ENCODE measurements around the gene GAS7.

Gene GAS7

DNA sequence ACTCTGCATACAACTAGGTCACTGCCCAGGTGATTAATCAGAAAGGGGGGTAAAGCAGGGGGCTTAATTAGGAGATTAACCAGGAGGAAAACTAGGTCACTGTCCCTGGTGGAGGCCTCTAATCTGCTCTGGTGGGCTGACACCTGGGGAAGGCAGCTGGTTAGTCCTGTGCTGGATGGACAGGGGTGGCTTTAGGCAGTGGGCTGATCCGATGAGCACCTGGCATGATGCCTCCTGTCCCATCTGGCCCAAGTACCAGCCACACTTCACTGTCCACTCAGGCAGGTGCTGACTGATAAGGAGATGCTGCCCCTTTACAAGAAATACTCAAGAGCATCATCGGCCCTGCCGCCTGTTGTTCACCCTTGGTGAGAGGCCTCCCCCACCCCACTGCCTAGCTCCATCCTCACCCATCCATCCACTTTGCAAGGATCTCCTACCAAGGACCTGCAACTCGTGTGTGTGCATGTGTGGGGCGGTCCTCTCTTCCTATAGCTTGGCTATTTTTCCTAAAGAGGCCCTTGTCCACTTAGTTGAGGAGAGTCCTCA, 279.5 kb downstream of the GAS7 start:
- no peak overlapping the region for H3K23ac ChIP-seq (ENCODE audit: low read length)
- DNase-seq, result no peak
- H2BK5ac ChIP-seq (ENCODE audit: low read length), result no peak overlapping the region
- H3K27ac ChIP-seq (ENCODE audit: low read depth, low read length), result no peak overlapping the region
- no peak overlapping the region for H4K5ac ChIP-seq (ENCODE audit: low read length)
- H3K9ac ChIP-seq (ENCODE audit: low read length), result no peak overlapping the region
- no peaks in the 10 kb centered on the region for H3K4me1 ChIP-seq (ENCODE audit: control insufficient read depth, low read depth, low read length)
- no peak overlapping the region for H4K8ac ChIP-seq (ENCODE audit: low read depth, low read length)
- no peaks in the 10 kb centered on the region for H3K79me1 ChIP-seq (ENCODE audit: low read length)
- no peak overlapping the region for H2AK5ac ChIP-seq (ENCODE audit: low read length)
- no peaks in the 10 kb centered on the region for H3K36me3 ChIP-seq (ENCODE audit: control insufficient read depth, insufficient read depth, low read length)
- no peak overlapping the region for H3K56ac ChIP-seq (ENCODE audit: low read length)
- no peaks in the 10 kb centered on the region for H3K27me3 ChIP-seq (ENCODE audit: insufficient read depth, low read length, poor library complexity)
- H2BK15ac ChIP-seq (replicated peaks; ENCODE audit: low read depth), result no peak overlapping the region
- WGBS (ENCODE audit: extremely low coverage, insufficient coverage, low lambda C conversion rate), result no CpG with 5 or more reads among the region's 5 CpGs
- H3K79me2 ChIP-seq (ENCODE audit: control insufficient read depth, insufficient read depth, low read length), result no peaks in the 10 kb centered on the region
- no peak overlapping the region for H3K4me3 ChIP-seq (ENCODE audit: low read length)
- H3K4ac ChIP-seq (ENCODE audit: low read depth, low read length), result no peak overlapping the region
- H3K18ac ChIP-seq (ENCODE audit: low read length), result no peak overlapping the region
- H2BK120ac ChIP-seq (ENCODE audit: low read depth, low read length), result no peak overlapping the region
- H3K4me2 ChIP-seq (ENCODE audit: low read length), result no peak overlapping the region

GRCh38 chr17:9918352-9918751, 280.1 kb downstream of the GAS7 start:
- no CpG with 5 or more reads among the region's 8 CpGs for WGBS (ENCODE audit: extremely low coverage, insufficient coverage, low lambda C conversion rate)
- no peak for DNase-seq

GRCh38 chr17:9917801-9918200, 280.6 kb downstream of the GAS7 start:
- Histone ChIP-seq H2BK5ac (ENCODE audit: low read length) (no peak overlapping the region), H3K4me3 (ENCODE audit: low read length) (no peak overlapping the region), H3K23ac (ENCODE audit: low read length) (no peak overlapping the region), H3K36me3 (ENCODE audit: control insufficient read depth, insufficient read depth, low read length) (no peaks in the 10 kb centered on the region), H3K9ac (ENCODE audit: low read length) (no peak overlapping the region), H2BK15ac (replicated peaks; ENCODE audit: low read depth) (no peak overlapping the region), H4K5ac (ENCODE audit: low read length) (no peak overlapping the region), H3K4me1 (ENCODE audit: control insufficient read depth, low read depth, low read length) (no peaks in the 10 kb centered on the region), H3K79me2 (ENCODE audit: control insufficient read depth, insufficient read depth, low read length) (no peaks in the 10 kb centered on the region), H3K18ac (ENCODE audit: low read length) (no peak overlapping the region), H2BK120ac (ENCODE audit: low read depth, low read length) (no peak overlapping the region), H3K56ac (ENCODE audit: low read length) (no peak overlapping the region), H3K27ac (ENCODE audit: low read depth, low read length) (no peak overlapping the region), H2AK5ac (ENCODE audit: low read length) (no peak overlapping the region), H3K79me1 (ENCODE audit: low read length) (no peaks in the 10 kb centered on the region), H3K27me3 (ENCODE audit: insufficient read depth, low read length, poor library complexity) (no peaks in the 10 kb centered on the region), H3K4me2 (ENCODE audit: low read length) (no peak overlapping the region), H3K4ac (ENCODE audit: low read depth, low read length) (no peak overlapping the region), H4K8ac (ENCODE audit: low read depth, low read length) (no peak overlapping the region)
- no peak for DNase-seq
- WGBS (ENCODE audit: extremely low coverage, insufficient coverage, low lambda C conversion rate), result no CpG with 5 or more reads among the region's 19 CpGs

More at GRCh38 chr17:9918352-9918751, 280.1 kb downstream of the GAS7 start:
- H3K9ac ChIP-seq (ENCODE audit: low read length), result no peak overlapping the region
- no peak overlapping the region for H3K4ac ChIP-seq (ENCODE audit: low read depth, low read length)
- no peak overlapping the region for H3K56ac ChIP-seq (ENCODE audit: low read length)
- no peak overlapping the region for H4K5ac ChIP-seq (ENCODE audit: low read length)
- no peaks in the 10 kb centered on the region for H3K4me1 ChIP-seq (ENCODE audit: control insufficient read depth, low read depth, low read length)
- H3K4me3 ChIP-seq (ENCODE audit: low read length), result no peak overlapping the region
- no peak overlapping the region for H2AK5ac ChIP-seq (ENCODE audit: low read length)
- no peaks in the 10 kb centered on the region for H3K79me2 ChIP-seq (ENCODE audit: control insufficient read depth, insufficient read depth, low read length)
- no peak overlapping the region for H2BK5ac ChIP-seq (ENCODE audit: low read length)
- no peaks in the 10 kb centered on the region for H3K36me3 ChIP-seq (ENCODE audit: control insufficient read depth, insufficient read depth, low read length)
- H3K4me2 ChIP-seq (ENCODE audit: low read length), result no peak overlapping the region
- H3K27me3 ChIP-seq (ENCODE audit: insufficient read depth, low read length, poor library complexity), result no peaks in the 10 kb centered on the region
- no peak overlapping the region for H4K8ac ChIP-seq (ENCODE audit: low read depth, low read length)
- no peaks in the 10 kb centered on the region for H3K79me1 ChIP-seq (ENCODE audit: low read length)
- no peak overlapping the region for H3K18ac ChIP-seq (ENCODE audit: low read length)
- H3K23ac ChIP-seq (ENCODE audit: low read length), result no peak overlapping the region
- no peak overlapping the region for H2BK120ac ChIP-seq (ENCODE audit: low read depth, low read length)
- no peak overlapping the region for H3K27ac ChIP-seq (ENCODE audit: low read depth, low read length)
- no peak overlapping the region for H2BK15ac ChIP-seq (replicated peaks; ENCODE audit: low read depth)

- no peak overlapping the region for H3K18ac ChIP-seq (ENCODE audit: low read length)
- H3K27me3 ChIP-seq (ENCODE audit: insufficient read depth, low read length, poor library complexity), result no peaks in the 10 kb centered on the region
- H2AK5ac ChIP-seq (ENCODE audit: low read length), result no peak overlapping the region
- no peaks in the 10 kb centered on the region for H3K36me3 ChIP-seq (ENCODE audit: control insufficient read depth, insufficient read depth, low read length)
- no peak for DNase-seq
- no peak overlapping the region for H3K27ac ChIP-seq (ENCODE audit: low read depth, low read length)
- no peaks in the 10 kb centered on the region for H3K79me1 ChIP-seq (ENCODE audit: low read length)
- H2BK5ac ChIP-seq (ENCODE audit: low read length), result no peak overlapping the region
- H3K4me2 ChIP-seq (ENCODE audit: low read length), result no peak overlapping the region
- H3K56ac ChIP-seq (ENCODE audit: low read length), result no peak overlapping the region
- no peak overlapping the region for H4K8ac ChIP-seq (ENCODE audit: low read depth, low read length)
- no peaks in the 10 kb centered on the region for H3K79me2 ChIP-seq (ENCODE audit: control insufficient read depth, insufficient read depth, low read length)
- H3K4me3 ChIP-seq (ENCODE audit: low read length), result no peak overlapping the region
- no peak overlapping the region for H3K23ac ChIP-seq (ENCODE audit: low read length)
- H2BK15ac ChIP-seq (replicated peaks; ENCODE audit: low read depth), result no peak overlapping the region
- no peak overlapping the region for H3K4ac ChIP-seq (ENCODE audit: low read depth, low read length)
- WGBS (ENCODE audit: extremely low coverage, insufficient coverage, low lambda C conversion rate), result no CpG with 5 or more reads among the region's 13 CpGs
- no peaks in the 10 kb centered on the region for H3K4me1 ChIP-seq (ENCODE audit: control insufficient read depth, low read depth, low read length)
- H4K5ac ChIP-seq (ENCODE audit: low read length), result no peak overlapping the region
- no peak overlapping the region for H3K9ac ChIP-seq (ENCODE audit: low read length)
- H2BK120ac ChIP-seq (ENCODE audit: low read depth, low read length), result no peak overlapping the region
Observed at GRCh38 chr17:9917131-9917530, 281.3 kb downstream of the GAS7 start.

DNA sequence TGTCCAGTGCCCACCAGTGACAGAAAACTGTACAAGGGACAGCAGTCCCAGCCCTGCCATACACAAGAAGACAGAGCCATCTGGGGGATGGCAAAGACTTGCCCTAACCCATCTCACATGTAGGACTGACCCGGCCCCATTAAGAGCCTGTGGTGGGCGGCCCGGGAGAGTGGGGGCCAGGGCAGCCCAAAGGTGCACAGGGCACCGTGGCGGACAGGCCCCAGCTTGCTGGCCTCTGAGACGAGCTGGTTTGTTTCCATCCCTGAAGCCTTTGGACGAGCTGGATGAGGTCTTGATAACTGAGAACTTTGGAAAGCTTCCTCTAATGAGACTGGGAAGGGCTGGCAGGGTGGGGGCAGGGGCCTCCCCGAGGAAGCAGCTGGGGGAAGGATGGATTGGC, 282.3 kb downstream of the GAS7 start:
- no peak overlapping the region for H3K4me2 ChIP-seq (ENCODE audit: low read length)
- no peak overlapping the region for H2BK120ac ChIP-seq (ENCODE audit: low read depth, low read length)
- no peak overlapping the region for H2BK15ac ChIP-seq (replicated peaks; ENCODE audit: low read depth)
- H3K27ac ChIP-seq (ENCODE audit: low read depth, low read length), result no peak overlapping the region
- H3K18ac ChIP-seq (ENCODE audit: low read length), result no peak overlapping the region
- H4K8ac ChIP-seq (ENCODE audit: low read depth, low read length), result no peak overlapping the region
- no peak overlapping the region for H2AK5ac ChIP-seq (ENCODE audit: low read length)
- no peaks in the 10 kb centered on the region for H3K79me2 ChIP-seq (ENCODE audit: control insufficient read depth, insufficient read depth, low read length)
- DNase-seq, result no peak
- H3K79me1 ChIP-seq (ENCODE audit: low read length), result no peaks in the 10 kb centered on the region
- no peak overlapping the region for H3K4ac ChIP-seq (ENCODE audit: low read depth, low read length)
- no peak overlapping the region for H3K56ac ChIP-seq (ENCODE audit: low read length)
- no CpG with 5 or more reads among the region's 8 CpGs for WGBS (ENCODE audit: extremely low coverage, insufficient coverage, low lambda C conversion rate)
- no peaks in the 10 kb centered on the region for H3K4me1 ChIP-seq (ENCODE audit: control insufficient read depth, low read depth, low read length)
- no peak overlapping the region for H4K5ac ChIP-seq (ENCODE audit: low read length)
- no peaks in the 10 kb centered on the region for H3K27me3 ChIP-seq (ENCODE audit: insufficient read depth, low read length, poor library complexity)
- no peak overlapping the region for H2BK5ac ChIP-seq (ENCODE audit: low read length)
- H3K9ac ChIP-seq (ENCODE audit: low read length), result no peak overlapping the region
- no peak overlapping the region for H3K23ac ChIP-seq (ENCODE audit: low read length)
- H3K4me3 ChIP-seq (ENCODE audit: low read length), result no peak overlapping the region
- H3K36me3 ChIP-seq (ENCODE audit: control insufficient read depth, insufficient read depth, low read length), result no peaks in the 10 kb centered on the region

GRCh38 chr17:9913476-9913875, 284.9 kb downstream of the GAS7 start:
- Histone ChIP-seq H2BK5ac (ENCODE audit: low read length) (no peak overlapping the region), H4K8ac (ENCODE audit: low read depth, low read length) (no peak overlapping the region), H3K4me2 (ENCODE audit: low read length) (no peak overlapping the region), H3K4me1 (ENCODE audit: control insufficient read depth, low read depth, low read length) (no peaks in the 10 kb centered on the region), H3K9ac (ENCODE audit: low read length) (no peak overlapping the region), H2BK120ac (ENCODE audit: low read depth, low read length) (no peak overlapping the region), H3K4ac (ENCODE audit: low read depth, low read length) (no peak overlapping the region), H3K4me3 (ENCODE audit: low read length) (no peak overlapping the region), H4K5ac (ENCODE audit: low read length) (no peak overlapping the region), H3K27ac (ENCODE audit: low read depth, low read length) (no peak overlapping the region), H3K79me1 (ENCODE audit: low read length) (no peaks in the 10 kb centered on the region), H2AK5ac (ENCODE audit: low read length) (no peak overlapping the region), H3K27me3 (ENCODE audit: insufficient read depth, low read length, poor library complexity) (no peaks in the 10 kb centered on the region), H3K18ac (ENCODE audit: low read length) (no peak overlapping the region), H3K79me2 (ENCODE audit: control insufficient read depth, insufficient read depth, low read length) (no peaks in the 10 kb centered on the region), H3K36me3 (ENCODE audit: control insufficient read depth, insufficient read depth, low read length) (no peaks in the 10 kb centered on the region), H3K56ac (ENCODE audit: low read length) (no peak overlapping the region), H3K23ac (ENCODE audit: low read length) (no peak overlapping the region), H2BK15ac (replicated peaks; ENCODE audit: low read depth) (no peak overlapping the region)
- WGBS (ENCODE audit: extremely low coverage, insufficient coverage, low lambda C conversion rate), result no CpG with 5 or more reads among the region's 5 CpGs
- no peak for DNase-seq

All from mesendoderm (in vitro differentiated cells).